DND-41 (cell line): Measurements from ENCODE around the gene POLA1.

ENCODE experiments used
- ATAC-seq: fragments of 200-7000 bp; cut with Tn5 transposase; 3 replicates; pipeline ENCODE4 v1.9.1; 2021; ENCODE audit warnings: low read depth; ENCODE audit not compliant: insufficient read depth
- DNase-seq: peaks from one replicate; pipeline ENCODE4 v3.0.0-alpha.2; 2020
- H2AFZ ChIP-seq: 2 replicates; pipeline ENCODE4 v1.6.0; 2012; ENCODE audit warnings: low read depth, low read length
- H3K27ac ChIP-seq: 2 replicates; pipeline ENCODE4 v1.5.1; 2012; ENCODE audit warnings: low read length, inconsistent platforms
- H3K27me3 ChIP-seq: fragments of 200-600 bp; sonication (generic); 2 replicates; pipeline ENCODE4 v1.6.0; 2012; ENCODE audit warnings: low read length, mild to moderate bottlenecking, inconsistent platforms; ENCODE audit not compliant: insufficient read depth, poor library complexity
- H3K36me3 ChIP-seq: 2 replicates; pipeline ENCODE4 v1.5.1; 2012; ENCODE audit warnings: low read length, inconsistent platforms; ENCODE audit not compliant: insufficient read depth
- H3K4me1 ChIP-seq: 2 replicates; pipeline ENCODE4 v1.5.1; 2012; ENCODE audit warnings: mild to moderate bottlenecking, low read length; ENCODE audit not compliant: insufficient read depth
- H3K4me2 ChIP-seq: 2 replicates; pipeline ENCODE4 v1.6.0; 2012; ENCODE audit warnings: mild to moderate bottlenecking, moderate library complexity, low read length, inconsistent platforms; ENCODE audit not compliant: insufficient read depth
- H3K4me3 ChIP-seq, 2 experiments: fragments of 200-600 bp in 1 of 2; shearing (Covaris generic) in 1 of 2; 2 replicates each; pipeline ENCODE4 v1.5.1; 2012 to 2016; ENCODE audit warnings: inconsistent platforms in 2 of 2, low read length in 2 of 2, mild to moderate bottlenecking in 2 of 2, low read depth in 1 of 2, moderate library complexity in 1 of 2
- H3K79me2 ChIP-seq: 2 replicates; pipeline ENCODE4 v1.6.0; 2012; ENCODE audit warnings: low read length, inconsistent platforms; ENCODE audit not compliant: insufficient read depth
- H3K9ac ChIP-seq: 2 replicates; pipeline ENCODE4 v1.6.0; 2012; ENCODE audit warnings: low read depth, mild to moderate bottlenecking, inconsistent platforms, low read length, moderate library complexity
- H3K9me3 ChIP-seq: 2 replicates; pipeline ENCODE4 v1.5.1; 2012; ENCODE audit warnings: low read length, moderate library complexity, mild to moderate bottlenecking, inconsistent platforms; ENCODE audit not compliant: insufficient read depth, severe bottlenecking
- H4K20me1 ChIP-seq: 2 replicates; pipeline ENCODE4 v1.6.0; 2012; ENCODE audit warnings: low read length; ENCODE audit not compliant: insufficient read depth
- CTCF ChIP-seq: IDR thresholded peaks from 2 replicates; pipeline ENCODE4 v1.5.1; 2012; ENCODE audit warnings: borderline replicate concordance, low read length, moderate library complexity, mild to moderate bottlenecking; ENCODE audit not compliant: poor library complexity, severe bottlenecking; ENCODE audit errors: extremely low read depth
- EZH2 ChIP-seq: IDR thresholded peaks from 3 replicates; pipeline ENCODE4 v1.6.1; 2012; ENCODE audit warnings: borderline replicate concordance, low read depth, mild to moderate bottlenecking, moderate library complexity, low read length, inconsistent platforms; ENCODE audit not compliant: severe bottlenecking

Gene POLA1

GRCh38 chrX:24838629-24839028, 144.9 kb downstream of the POLA1 start:
- peak; percentile 7 for DNase-seq
- TF ChIP-seq EZH2 = no peak
- peak; percentile 56 for TF ChIP-seq CTCF
- Histone ChIP-seq H2AFZ (no peak overlapping the region), H3K4me2 (no peak overlapping the region), H3K27me3 (no peaks in the 10 kb centered on the region), H4K20me1 (peaks cover 7% of the 10 kb centered on the region; the same call in 1 of the 2 replicates), H3K9me3 (no peaks in the 10 kb centered on the region), H3K36me3 (peaks cover 53% of the 10 kb centered on the region), H3K4me1 (no peaks in the 10 kb centered on the region), H3K27ac (no peak overlapping the region), H3K79me2 (peaks cover 6% of the 10 kb centered on the region; the same call in 1 of the 2 replicates), H3K4me3 (no peak overlapping the region), H3K9ac (no peak overlapping the region)
- ATAC-seq = peak; percentile 58; the same call in 1 of the 3 replicates

DNA sequence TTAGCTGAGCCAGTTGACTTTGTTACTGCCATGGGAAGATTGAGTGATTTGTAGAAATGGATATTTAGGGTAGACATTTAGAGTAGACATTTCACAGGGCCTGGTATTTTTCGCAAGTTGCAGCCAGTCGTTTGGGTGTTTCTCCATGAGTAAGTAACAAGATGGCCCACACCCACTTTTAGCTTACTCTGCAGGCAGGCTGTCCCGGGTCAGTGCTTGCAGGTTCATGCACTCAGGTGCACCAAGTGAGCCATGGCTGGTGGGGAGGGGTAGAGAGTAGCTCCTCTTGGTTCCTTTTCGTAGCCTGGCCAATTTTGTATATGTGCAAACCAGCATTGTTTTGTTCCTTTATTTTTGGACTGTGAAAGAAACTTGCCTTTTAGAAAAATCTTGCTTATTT, 145.6 kb downstream of the POLA1 start:
- TF ChIP-seq EZH2 (no peak), CTCF (no peak)
- H3K36me3 ChIP-seq = peaks cover 51% of the 10 kb centered on the region

GRCh38 chrX:24842486-24842885, 148.8 kb downstream of the POLA1 start:
- H2AFZ ChIP-seq = no peak overlapping the region
- peaks cover 3% of the 10 kb centered on the region; the same call in 1 of the 2 replicates for H3K79me2 ChIP-seq
- ATAC-seq (no peak), DNase-seq (no peak)
- no peaks in the 10 kb centered on the region for H3K27me3 ChIP-seq
- no peak overlapping the region for H3K9ac ChIP-seq
- H3K4me3 ChIP-seq = no peak overlapping the region
- TF ChIP-seq CTCF (no peak), EZH2 (no peak)
- no peak overlapping the region for H3K27ac ChIP-seq
- H3K36me3 ChIP-seq = peaks cover 64% of the 10 kb centered on the region
- H3K4me2 ChIP-seq = no peak overlapping the region
- peaks cover 7% of the 10 kb centered on the region; the same call in 1 of the 2 replicates for H4K20me1 ChIP-seq
- no peaks in the 10 kb centered on the region for H3K9me3 ChIP-seq
- no peaks in the 10 kb centered on the region for H3K4me1 ChIP-seq

More for the DNA sequence above, 145.6 kb downstream of the POLA1 start:
- Histone ChIP-seq H3K27me3 (no peaks in the 10 kb centered on the region), H2AFZ (no peak overlapping the region), H3K9ac (no peak overlapping the region), H3K27ac (no peak overlapping the region), H3K4me3 (no peak overlapping the region), H3K79me2 (peaks cover 6% of the 10 kb centered on the region; the same call in 1 of the 2 replicates), H3K4me1 (no peaks in the 10 kb centered on the region), H3K4me2 (no peak overlapping the region), H4K20me1 (peaks cover 7% of the 10 kb centered on the region; the same call in 1 of the 2 replicates), H3K9me3 (no peaks in the 10 kb centered on the region)
- ATAC-seq (no peak), DNase-seq (no peak)

- no peak for TF ChIP-seq EZH2
- TF ChIP-seq CTCF = no peak
- Histone ChIP-seq H3K4me2 (no peak overlapping the region), H2AFZ (no peak overlapping the region), H3K36me3 (peaks cover 76% of the 10 kb centered on the region), H3K9me3 (no peaks in the 10 kb centered on the region), H3K27ac (no peak overlapping the region), H3K4me3 (no peak overlapping the region), H3K9ac (no peak overlapping the region), H4K20me1 (no peaks in the 10 kb centered on the region), H3K27me3 (no peaks in the 10 kb centered on the region), H3K79me2 (no peaks in the 10 kb centered on the region), H3K4me1 (no peaks in the 10 kb centered on the region)
- DNase-seq = no peak
- no peak for ATAC-seq
These were observed 152.9 kb downstream of the POLA1 start for GRCh38 chrX:24846550-24847150.
